SK-N-SH treated with all-trans-retinoic acid at 6 μM for 48 hours (cell line): ENCODE data around the gene CSNK1D.

ENCODE experiments used
- ATAC-seq: fragments of 200-7000 bp; cut with Tn5 transposase; 3 replicates; pipeline ENCODE4 v1.9.1; 2020; ENCODE audit warnings: mild to moderate bottlenecking, moderate library complexity
- ARNTL ChIP-seq: fragments of 450-650 bp; formaldehyde crosslinking; IDR thresholded peaks from 2 replicates; pipeline ENCODE4 v1.5.0; 2020; ENCODE audit warnings: low read depth, mild to moderate bottlenecking, moderate library complexity, borderline replicate concordance
- BACH2 ChIP-seq: fragments of 250-450 bp; sonication (Bioruptor Pico); IDR thresholded peaks from 2 replicates; pipeline ENCODE4 v1.9.0; 2021; ENCODE audit warnings: mild to moderate bottlenecking, borderline replicate concordance
- CREB5 ChIP-seq: fragments of 250-450 bp; sonication (Bioruptor Pico); IDR thresholded peaks from 2 replicates; pipeline ENCODE4 v1.5.1; 2020; ENCODE audit warnings: low read depth, mild to moderate bottlenecking, moderate library complexity
- CSDC2 ChIP-seq: fragments of 250-450 bp; sonication (Bioruptor Pico); IDR thresholded peaks from 2 replicates; pipeline ENCODE4 v1.5.0; 2020; ENCODE audit warnings: mild to moderate bottlenecking, moderate library complexity
- ESRRG ChIP-seq: fragments of 250-450 bp; sonication (Bioruptor Pico); IDR thresholded peaks from 2 replicates; pipeline ENCODE4 v1.6.1; 2021; ENCODE audit warnings: mild to moderate bottlenecking
- GLIS3 ChIP-seq: fragments of 250-450 bp; sonication (Bioruptor Pico); IDR thresholded peaks from 2 replicates; pipeline ENCODE4 v1.5.0; 2020; ENCODE audit warnings: mild to moderate bottlenecking, moderate library complexity
- ISL1 ChIP-seq: fragments of 250-450 bp; sonication (Bioruptor Pico); IDR thresholded peaks from 2 replicates; pipeline ENCODE4 v2.1.2; 2022; ENCODE audit warnings: mild to moderate bottlenecking, moderate library complexity
- OSR1 ChIP-seq: fragments of 250-450 bp; sonication (Bioruptor Pico); IDR thresholded peaks from 2 replicates; pipeline ENCODE4 v1.8.0; 2022; ENCODE audit warnings: moderate library complexity, mild to moderate bottlenecking, inconsistent platforms
- PATZ1 ChIP-seq: fragments of 250-450 bp; sonication (Bioruptor Pico); IDR thresholded peaks from 2 replicates; pipeline ENCODE4 v1.8.0; 2020; ENCODE audit warnings: mild to moderate bottlenecking, moderate library complexity, borderline replicate concordance
- POU6F1 ChIP-seq: fragments of 250-450 bp; sonication (Bioruptor Pico); IDR thresholded peaks from 2 replicates; pipeline ENCODE4 v1.8.0; 2021; ENCODE audit warnings: low read depth, mild to moderate bottlenecking, moderate library complexity, borderline replicate concordance
- PPARA ChIP-seq: fragments of 250-450 bp; sonication (Bioruptor Pico); IDR thresholded peaks from 2 replicates; pipeline ENCODE4 v1.5.0; 2020; ENCODE audit warnings: mild to moderate bottlenecking, borderline replicate concordance
- RARB ChIP-seq: fragments of 250-450 bp; sonication (Bioruptor Pico); IDR thresholded peaks from 2 replicates; pipeline ENCODE4 v1.8.0; 2021; ENCODE audit warnings: mild to moderate bottlenecking, moderate library complexity
- SNAI2 ChIP-seq: fragments of 250-450 bp; sonication (Bioruptor Pico); IDR thresholded peaks from 2 replicates; pipeline ENCODE4 v1.5.0; 2020; ENCODE audit warnings: mild to moderate bottlenecking, moderate library complexity
- TCF4 ChIP-seq: fragments of 250-450 bp; sonication (Bioruptor Pico); IDR thresholded peaks from 2 replicates; pipeline ENCODE4 v1.8.0; 2021; ENCODE audit warnings: mild to moderate bottlenecking, moderate library complexity, borderline replicate concordance
- TOX ChIP-seq: fragments of 250-450 bp; sonication (Bioruptor Pico); IDR thresholded peaks from 2 replicates; pipeline ENCODE4 v1.8.0; 2021; ENCODE audit warnings: mild to moderate bottlenecking, moderate library complexity, borderline replicate concordance
- TSHZ2 ChIP-seq: fragments of 250-450 bp; sonication (Bioruptor Pico); IDR thresholded peaks from 2 replicates; pipeline ENCODE4 v1.5.0; 2020; ENCODE audit warnings: mild to moderate bottlenecking, moderate library complexity
- ZC3H10 ChIP-seq: fragments of 250-450 bp; sonication (Bioruptor Pico); IDR thresholded peaks from 2 replicates; pipeline ENCODE4 v1.5.1; 2021; ENCODE audit warnings: mild to moderate bottlenecking, moderate library complexity
- ZFP3 ChIP-seq: fragments of 250-450 bp; sonication (Bioruptor Pico); IDR thresholded peaks from 2 replicates; pipeline ENCODE4 v1.5.0; 2020; ENCODE audit warnings: mild to moderate bottlenecking, moderate library complexity
- ZFP30 ChIP-seq: fragments of 450-650 bp; formaldehyde crosslinking; IDR thresholded peaks from 2 replicates; pipeline ENCODE4 v1.5.0; 2022; ENCODE audit warnings: mild to moderate bottlenecking, moderate library complexity
- ZNF565 ChIP-seq: fragments of 450-650 bp; formaldehyde crosslinking; conservative IDR thresholded peaks from 2 replicates; pipeline ENCODE4 v1.5.0; 2020; ENCODE audit warnings: low read depth, mild to moderate bottlenecking, moderate library complexity
- ZNF70 ChIP-seq: fragments of 450-650 bp; formaldehyde crosslinking; IDR thresholded peaks from 2 replicates; pipeline ENCODE4 v1.5.0; 2020; ENCODE audit warnings: mild to moderate bottlenecking, moderate library complexity
- ZNF8 ChIP-seq: fragments of 450-650 bp; formaldehyde crosslinking; IDR thresholded peaks from 2 replicates; pipeline ENCODE4 v1.5.0; 2020; ENCODE audit warnings: mild to moderate bottlenecking, moderate library complexity

The CSNK1D gene

GRCh38 chr17:82291582-82292250 lies 18.2 kb upstream of the CSNK1D start (continued):
- TF ChIP-seq TOX (CRISPR knock-in tag) (no peak), ISL1 (CRISPR knock-in tag) (no peak), TCF4 (no peak), OSR1 (CRISPR knock-in tag) (no peak), ARNTL (no peak), BACH2 (no peak), ZNF565 (CRISPR knock-in tag) (no peak), CSDC2 (no peak), ZFP3 (CRISPR knock-in tag) (no peak)
- TF ChIP-seq, all 23 proteins: peak for 0

GRCh38 chr17:82287868-82288801 lies 14.6 kb upstream of the CSNK1D start:
- ATAC-seq = no peak
- TF ChIP-seq ZFP30 (CRISPR knock-in tag) = no peak
- TF ChIP-seq RARB (CRISPR knock-in tag) = no peak

GRCh38 chr17:82287013-82287867 lies 13.7 kb upstream of the CSNK1D start:
- no peak for ATAC-seq
- TF ChIP-seq ZC3H10 (CRISPR knock-in tag) (no peak), TOX (CRISPR knock-in tag) (no peak), ZNF8 (no peak), POU6F1 (CRISPR knock-in tag) (no peak), ARNTL (no peak), PATZ1 (no peak), BACH2 (no peak), OSR1 (CRISPR knock-in tag) (no peak), GLIS3 (no peak), CREB5 (CRISPR knock-in tag) (no peak), ZFP30 (CRISPR knock-in tag) (no peak), CSDC2 (no peak), TCF4 (no peak), ZFP3 (CRISPR knock-in tag) (no peak), ESRRG (CRISPR knock-in tag) (no peak), ZNF70 (CRISPR knock-in tag) (no peak)

GRCh38 chr17:82285141-82285540 lies 11.6 kb upstream of the CSNK1D start:
- no peak for ATAC-seq
- TF ChIP-seq TCF4 = no peak
- TF ChIP-seq ZC3H10 (CRISPR knock-in tag) = no peak
- no peak for TF ChIP-seq ISL1 (CRISPR knock-in tag)
- no peak for TF ChIP-seq CSDC2
- no peak for TF ChIP-seq ZNF565 (CRISPR knock-in tag)
- no peak for TF ChIP-seq GLIS3
- TF ChIP-seq RARB (CRISPR knock-in tag) = no peak
- no peak for TF ChIP-seq BACH2
- no peak for TF ChIP-seq ARNTL
- TF ChIP-seq PATZ1 = no peak
- TF ChIP-seq TSHZ2 (CRISPR knock-in tag) = no peak
- no peak for TF ChIP-seq PPARA (CRISPR knock-in tag)
- no peak for TF ChIP-seq ZFP3 (CRISPR knock-in tag)
- TF ChIP-seq SNAI2 (CRISPR knock-in tag) = no peak
